ENCODE data around the gene HPS5. TPM values are rescaled to one million over a fixed set of nuclear protein-coding genes. Genes with fewer than 3 reads are reported as not detected.

Gene HPS5
- total RNA-seq, 1 donor from 2014 or later = 19.0 TPM

DNA sequence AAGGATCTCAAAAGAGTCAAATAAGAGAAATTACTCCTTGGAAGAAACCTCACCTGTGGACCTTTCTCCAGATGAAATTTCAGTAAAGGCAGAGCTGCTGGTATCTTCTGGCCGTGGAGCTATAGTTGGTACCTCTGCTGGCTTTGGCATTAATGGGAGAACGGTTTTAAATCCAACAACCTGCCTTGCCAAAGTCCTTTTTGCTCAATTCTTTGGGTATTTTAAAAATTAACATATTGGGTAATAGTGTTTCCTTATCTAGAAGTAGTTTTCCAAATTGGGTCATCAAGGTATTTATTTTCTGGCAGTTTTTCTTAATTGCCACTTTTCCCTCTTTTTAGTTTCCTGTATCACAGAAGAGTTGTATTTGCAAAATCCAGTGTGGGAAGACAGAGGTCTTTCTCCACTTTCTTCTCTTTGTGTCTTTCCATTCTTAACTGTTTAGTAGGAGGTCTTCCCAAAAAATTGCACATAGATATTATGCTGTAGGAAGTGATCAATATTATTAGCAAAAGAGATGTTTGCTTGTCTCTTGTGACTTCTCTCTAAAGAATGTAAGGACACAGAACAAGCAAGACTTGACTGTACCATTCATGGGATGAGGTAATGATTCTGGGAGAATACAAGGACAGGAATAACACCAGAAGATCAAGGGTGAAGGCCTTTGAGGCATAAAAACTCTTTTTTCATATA is 85.1 kb downstream of the HPS5 start, which contains the start of gene SAA4:
Gene SAA4, minus strand, starts transcription at position 139 of the 693 bp plus-strand sequence. CDS start 876 bp downstream, outside the sequence.
- DNase-seq (ENCODE audit: low read depth in 2 of 2) = no peak

DNA sequence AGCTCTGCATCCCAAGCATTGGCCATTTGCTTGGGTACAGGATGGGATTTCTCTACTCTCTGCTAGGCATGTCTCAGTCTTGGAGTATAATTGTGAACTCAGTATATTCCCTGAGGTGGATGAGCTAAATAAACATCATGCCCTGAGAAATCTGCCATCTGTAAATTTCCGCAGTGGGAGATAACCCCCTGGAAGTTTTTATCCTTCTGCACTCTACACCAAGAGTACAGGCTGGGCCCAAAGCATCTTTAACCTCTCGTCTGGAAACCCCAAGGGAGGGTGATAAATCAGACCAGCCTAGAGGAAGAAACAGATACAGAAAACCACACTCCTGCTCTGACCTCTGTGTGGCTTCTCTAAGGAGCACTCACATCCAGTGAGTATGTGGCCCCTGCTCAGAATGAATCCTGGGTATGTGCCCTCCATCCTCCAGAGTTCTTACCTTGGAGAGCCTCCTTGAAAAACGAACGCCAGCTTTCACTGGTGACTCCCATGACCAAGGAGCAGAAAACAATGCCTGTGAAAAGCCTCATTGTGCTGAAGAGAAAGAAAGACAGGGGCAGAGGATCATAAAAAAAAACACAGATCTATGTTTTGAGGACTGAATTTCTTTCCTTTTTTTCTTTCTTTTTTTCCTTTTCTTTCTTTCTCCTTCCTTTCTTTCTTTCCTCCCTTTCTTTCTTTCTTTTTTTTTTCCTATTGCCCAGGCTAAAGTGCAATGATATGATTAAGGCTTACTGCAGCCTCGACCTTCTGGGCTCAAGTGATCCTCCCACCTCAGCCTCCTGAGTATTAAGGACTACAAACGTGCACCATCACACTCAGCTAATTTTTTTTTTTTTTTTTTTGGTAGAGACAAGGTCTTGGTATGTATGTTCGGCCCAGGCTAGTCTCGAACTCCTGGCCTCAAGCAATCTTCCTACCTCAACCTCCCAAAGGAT is 86.3 kb downstream of the HPS5 start:
- DNase-seq (ENCODE audit: low read depth in 2 of 2) = no peak

DNA sequence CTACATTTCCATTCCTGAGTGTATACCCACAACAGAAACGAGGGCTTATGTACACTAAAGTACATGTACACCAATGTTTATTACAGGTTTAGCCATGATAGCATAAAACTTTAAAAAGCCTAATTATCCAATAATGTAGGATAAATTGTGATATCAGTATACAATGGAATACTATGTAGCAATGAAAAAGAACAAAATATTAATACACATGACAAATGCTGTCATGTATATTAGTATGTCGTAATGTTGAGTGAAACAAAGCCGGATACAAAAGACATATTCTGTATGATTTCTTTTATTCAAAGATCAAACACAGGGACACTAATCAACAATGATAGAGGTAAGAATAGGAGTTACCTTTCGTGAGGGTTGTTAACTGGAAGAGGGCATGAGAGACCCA is 88.0 kb downstream of the HPS5 start:
- DNase-seq (ENCODE audit: low read depth in 2 of 2) = no peak

DNA sequence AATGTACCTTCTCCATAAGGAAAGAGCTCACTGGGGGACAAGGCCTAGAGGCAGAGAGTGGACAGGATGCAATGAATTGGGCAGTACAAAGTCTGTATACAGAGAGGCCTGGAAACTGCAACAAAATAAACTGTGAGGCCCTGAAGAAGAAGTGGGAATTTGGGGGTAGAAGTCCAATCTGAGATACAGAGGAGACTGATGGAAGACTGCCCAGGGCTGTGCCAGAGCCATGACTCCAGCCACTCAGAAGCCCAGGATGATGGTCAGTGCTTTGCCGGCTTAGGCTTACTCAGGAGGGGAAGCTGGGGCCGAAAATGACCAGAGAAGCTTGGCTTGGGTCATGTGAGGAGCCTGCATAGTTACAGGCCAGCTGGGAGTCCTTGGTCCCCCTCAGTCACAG is 91.1 kb downstream of the HPS5 start:
- no peak for DNase-seq (ENCODE audit: low read depth in 2 of 2)

DNA sequence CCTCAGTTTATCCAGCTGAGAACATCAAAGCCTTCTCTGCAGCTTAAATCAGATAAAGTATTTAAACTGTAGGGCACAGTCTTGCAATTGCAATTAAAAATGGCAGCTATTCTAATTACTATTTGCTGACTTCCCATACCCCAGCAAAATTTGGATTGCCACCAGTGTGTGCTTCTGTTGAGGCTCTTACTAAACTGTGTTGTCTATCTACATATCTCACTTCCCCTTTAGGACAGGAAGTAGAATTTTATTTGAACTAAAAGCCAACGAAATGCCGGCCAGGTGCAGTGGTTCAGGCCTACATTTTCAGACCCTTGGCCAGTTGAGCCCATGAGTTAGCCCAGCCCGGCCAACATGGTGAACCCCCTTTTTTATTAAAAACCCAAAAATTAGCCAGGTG is 92.4 kb downstream of the HPS5 start:
- DNase-seq (ENCODE audit: low read depth in 2 of 2) = no peak

Other genes with a start within 250 kb of the HPS5 start
- gene SAAL1, start 216.1 kb downstream of the HPS5 start, total RNA-seq = 14.9 and 21.1 TPM in 2 replicates
- gene MRGPRX3, start 189.6 kb downstream of the HPS5 start, total RNA-seq = under 0.01 and 0.51 TPM in 2 replicates
- gene MRGPRX4, start 149.3 kb downstream of the HPS5 start, total RNA-seq = 0.51 and 2.9 TPM in 2 replicates
- not detected in 2 replicates for gene SAA4, start 85.3 kb downstream of the HPS5 start, total RNA-seq
- gene SAA2, start 73.5 kb downstream of the HPS5 start, total RNA-seq = not detected in 2 replicates
- gene SAA1, start 55.9 kb downstream of the HPS5 start, total RNA-seq = not detected in 2 replicates
- gene GTF2H1, start 427 bp upstream of the HPS5 start, total RNA-seq = 42.4 and 60.3 TPM in 2 replicates
- 183 and 271 TPM in 2 replicates for gene LDHA, start 72.4 kb upstream of the HPS5 start, total RNA-seq
- not detected in 2 replicates for gene LDHC, start 90.2 kb upstream of the HPS5 start, total RNA-seq
- gene LDHAL6A, start 133.7 kb upstream of the HPS5 start, total RNA-seq = not detected in 2 replicates
- gene TSG101, start 204.8 kb upstream of the HPS5 start, total RNA-seq = 43.9 and 51.5 TPM in 2 replicates